ENCODE measurements around the gene MAGEE1. TPM values are rescaled to one million over a fixed set of nuclear protein-coding genes. Genes with fewer than 3 reads are reported as not detected.

Gene MAGEE1, protein sequence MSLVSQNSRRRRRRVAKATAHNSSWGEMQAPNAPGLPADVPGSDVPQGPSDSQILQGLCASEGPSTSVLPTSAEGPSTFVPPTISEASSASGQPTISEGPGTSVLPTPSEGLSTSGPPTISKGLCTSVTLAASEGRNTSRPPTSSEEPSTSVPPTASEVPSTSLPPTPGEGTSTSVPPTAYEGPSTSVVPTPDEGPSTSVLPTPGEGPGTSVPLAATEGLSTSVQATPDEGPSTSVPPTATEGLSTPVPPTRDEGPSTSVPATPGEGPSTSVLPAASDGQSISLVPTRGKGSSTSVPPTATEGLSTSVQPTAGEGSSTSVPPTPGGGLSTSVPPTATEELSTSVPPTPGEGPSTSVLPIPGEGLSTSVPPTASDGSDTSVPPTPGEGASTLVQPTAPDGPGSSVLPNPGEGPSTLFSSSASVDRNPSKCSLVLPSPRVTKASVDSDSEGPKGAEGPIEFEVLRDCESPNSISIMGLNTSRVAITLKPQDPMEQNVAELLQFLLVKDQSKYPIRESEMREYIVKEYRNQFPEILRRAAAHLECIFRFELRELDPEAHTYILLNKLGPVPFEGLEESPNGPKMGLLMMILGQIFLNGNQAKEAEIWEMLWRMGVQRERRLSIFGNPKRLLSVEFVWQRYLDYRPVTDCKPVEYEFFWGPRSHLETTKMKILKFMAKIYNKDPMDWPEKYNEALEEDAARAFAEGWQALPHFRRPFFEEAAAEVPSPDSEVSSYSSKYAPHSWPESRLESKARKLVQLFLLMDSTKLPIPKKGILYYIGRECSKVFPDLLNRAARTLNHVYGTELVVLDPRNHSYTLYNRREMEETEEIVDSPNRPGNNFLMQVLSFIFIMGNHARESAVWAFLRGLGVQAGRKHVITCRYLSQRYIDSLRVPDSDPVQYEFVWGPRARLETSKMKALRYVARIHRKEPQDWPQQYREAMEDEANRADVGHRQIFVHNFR
- 0.86 TPM for polyA plus RNA-seq (2012; ENCODE audit: insufficient read depth, insufficient read length, low read depth)

DNA sequence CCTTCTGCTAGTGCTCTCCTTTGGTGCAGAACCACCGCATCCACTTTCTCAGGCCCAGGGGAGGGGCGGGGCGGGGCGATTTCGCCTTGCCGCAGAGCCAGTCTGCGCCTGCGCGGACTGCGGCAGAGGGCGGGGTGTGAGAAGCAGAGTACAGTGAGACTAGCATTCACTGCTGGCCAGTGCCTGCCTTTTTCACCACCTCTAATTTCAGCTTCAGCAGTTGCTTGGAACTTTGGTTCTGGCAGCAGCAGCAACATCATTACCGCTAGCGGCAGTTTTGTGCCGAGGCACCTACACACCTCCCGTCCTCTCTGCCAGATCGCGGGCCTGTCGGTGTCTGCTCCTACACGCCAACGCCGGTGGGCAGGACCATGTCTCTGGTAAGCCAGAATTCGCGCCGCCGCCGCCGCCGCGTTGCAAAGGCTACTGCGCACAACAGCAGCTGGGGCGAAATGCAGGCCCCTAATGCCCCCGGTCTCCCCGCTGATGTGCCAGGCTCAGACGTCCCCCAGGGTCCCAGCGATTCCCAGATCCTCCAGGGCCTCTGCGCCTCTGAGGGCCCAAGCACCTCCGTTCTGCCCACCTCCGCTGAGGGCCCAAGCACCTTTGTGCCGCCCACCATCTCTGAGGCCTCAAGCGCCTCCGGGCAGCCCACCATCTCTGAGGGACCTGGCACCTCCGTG, at the start of gene MAGEE1:
TSS of gene MAGEE1 (plus strand) at position 151 of the 683 bp plus-strand sequence. CDS start at position 372, 221 bp downstream.
- Histone ChIP-seq H3K4me1 (no peaks in the 10 kb centered on the region), H3K9me3 (no peaks in the 10 kb centered on the region), H3K36me3 (no peaks in the 10 kb centered on the region), H3K27me3 (no peaks in the 10 kb centered on the region), H3K4me3 (ENCODE audit: low read depth, low read length) (peak within 1 kb of the TSS; percentile 65)
- DNase-seq: peak; percentile 74
- TF ChIP-seq, protein P1, sequence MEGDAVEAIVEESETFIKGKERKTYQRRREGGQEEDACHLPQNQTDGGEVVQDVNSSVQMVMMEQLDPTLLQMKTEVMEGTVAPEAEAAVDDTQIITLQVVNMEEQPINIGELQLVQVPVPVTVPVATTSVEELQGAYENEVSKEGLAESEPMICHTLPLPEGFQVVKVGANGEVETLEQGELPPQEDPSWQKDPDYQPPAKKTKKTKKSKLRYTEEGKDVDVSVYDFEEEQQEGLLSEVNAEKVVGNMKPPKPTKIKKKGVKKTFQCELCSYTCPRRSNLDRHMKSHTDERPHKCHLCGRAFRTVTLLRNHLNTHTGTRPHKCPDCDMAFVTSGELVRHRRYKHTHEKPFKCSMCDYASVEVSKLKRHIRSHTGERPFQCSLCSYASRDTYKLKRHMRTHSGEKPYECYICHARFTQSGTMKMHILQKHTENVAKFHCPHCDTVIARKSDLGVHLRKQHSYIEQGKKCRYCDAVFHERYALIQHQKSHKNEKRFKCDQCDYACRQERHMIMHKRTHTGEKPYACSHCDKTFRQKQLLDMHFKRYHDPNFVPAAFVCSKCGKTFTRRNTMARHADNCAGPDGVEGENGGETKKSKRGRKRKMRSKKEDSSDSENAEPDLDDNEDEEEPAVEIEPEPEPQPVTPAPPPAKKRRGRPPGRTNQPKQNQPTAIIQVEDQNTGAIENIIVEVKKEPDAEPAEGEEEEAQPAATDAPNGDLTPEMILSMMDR (IDR thresholded peaks at IDR 0.05; ENCODE audit: low read depth, low read length): no peak

DNA sequence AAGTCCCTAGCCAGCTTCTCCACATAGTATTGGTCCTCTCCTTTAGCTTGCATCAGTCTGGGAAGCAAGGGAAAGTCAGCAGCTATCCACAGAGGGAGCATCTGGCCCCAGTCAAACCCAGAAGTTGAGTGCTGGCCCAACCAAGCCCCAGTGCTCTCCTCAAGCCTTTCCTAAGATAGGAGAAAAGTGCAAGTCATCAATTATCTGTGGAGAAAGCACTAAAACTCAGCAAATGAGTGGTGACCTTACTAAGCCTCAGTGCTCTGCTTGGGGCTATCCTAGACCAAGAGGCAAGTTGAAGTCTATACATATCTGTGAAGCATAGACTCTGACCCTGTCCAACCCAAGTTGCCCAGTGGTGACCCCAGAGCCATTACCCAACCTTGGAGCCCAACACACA, 28.5 kb upstream of the MAGEE1 start:
- DNase-seq: no peak
- H3K9me3 ChIP-seq: no peaks in the 10 kb centered on the region
- H3K27me3 ChIP-seq: no peaks in the 10 kb centered on the region
- H3K36me3 ChIP-seq: no peaks in the 10 kb centered on the region
- TF ChIP-seq, protein P1 (IDR thresholded peaks at IDR 0.05; ENCODE audit: low read depth, low read length): no peak
- no peak overlapping the region for H3K4me3 ChIP-seq (ENCODE audit: low read depth, low read length)
- H3K4me1 ChIP-seq: no peaks in the 10 kb centered on the region

DNA sequence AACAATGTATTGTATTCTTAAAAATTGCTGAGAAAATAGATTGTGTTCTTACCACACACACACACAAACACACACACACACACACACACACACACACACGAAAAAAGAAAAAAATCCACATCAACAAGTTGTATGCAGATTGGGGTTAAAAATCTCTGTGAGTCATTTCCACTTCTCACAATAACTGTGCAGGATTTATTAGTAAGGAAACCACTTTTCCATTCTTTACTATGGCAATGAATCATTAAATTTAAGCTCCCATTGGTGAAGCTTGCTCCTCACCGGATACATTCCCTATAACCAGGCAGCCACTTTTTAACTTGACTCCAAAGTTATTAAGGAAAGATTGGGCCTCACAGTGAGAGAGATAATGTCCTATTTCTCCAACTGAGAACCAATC, 19.7 kb upstream of the MAGEE1 start:
- H3K27me3 ChIP-seq: no peaks in the 10 kb centered on the region
- H3K9me3 ChIP-seq: no peaks in the 10 kb centered on the region
- no peak for DNase-seq
- TF ChIP-seq, protein P1 (IDR thresholded peaks at IDR 0.05; ENCODE audit: low read depth, low read length): no peak
- H3K36me3 ChIP-seq: no peaks in the 10 kb centered on the region
- no peak overlapping the region for H3K4me3 ChIP-seq (ENCODE audit: low read depth, low read length)
- H3K4me1 ChIP-seq: no peaks in the 10 kb centered on the region

DNA sequence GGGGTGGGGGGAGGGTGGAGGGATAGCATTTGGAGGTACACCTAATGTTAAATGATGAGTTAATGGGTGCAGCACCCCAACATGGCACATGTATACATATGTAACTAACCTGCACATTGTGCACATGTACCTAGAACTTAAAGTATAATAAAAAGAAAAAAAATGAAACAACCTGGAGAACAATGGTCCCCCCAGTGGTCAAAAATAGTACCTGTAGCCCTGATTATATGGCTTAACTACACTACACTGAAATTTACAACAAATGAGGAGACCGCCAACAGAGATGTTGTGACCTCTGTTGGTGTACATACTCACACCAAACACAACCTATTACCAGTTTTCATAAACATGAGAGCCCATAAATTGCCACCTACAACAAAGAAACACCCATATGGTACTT, 7.3 kb upstream of the MAGEE1 start:
- TF ChIP-seq, protein P1 (IDR thresholded peaks at IDR 0.05; ENCODE audit: low read depth, low read length): no peak
- H3K27me3 ChIP-seq: no peaks in the 10 kb centered on the region
- H3K4me1 ChIP-seq: no peaks in the 10 kb centered on the region
- no peak overlapping the region for H3K4me3 ChIP-seq (ENCODE audit: low read depth, low read length)
- H3K9me3 ChIP-seq: no peaks in the 10 kb centered on the region
- no peak for DNase-seq
- no peaks in the 10 kb centered on the region for H3K36me3 ChIP-seq

DNA sequence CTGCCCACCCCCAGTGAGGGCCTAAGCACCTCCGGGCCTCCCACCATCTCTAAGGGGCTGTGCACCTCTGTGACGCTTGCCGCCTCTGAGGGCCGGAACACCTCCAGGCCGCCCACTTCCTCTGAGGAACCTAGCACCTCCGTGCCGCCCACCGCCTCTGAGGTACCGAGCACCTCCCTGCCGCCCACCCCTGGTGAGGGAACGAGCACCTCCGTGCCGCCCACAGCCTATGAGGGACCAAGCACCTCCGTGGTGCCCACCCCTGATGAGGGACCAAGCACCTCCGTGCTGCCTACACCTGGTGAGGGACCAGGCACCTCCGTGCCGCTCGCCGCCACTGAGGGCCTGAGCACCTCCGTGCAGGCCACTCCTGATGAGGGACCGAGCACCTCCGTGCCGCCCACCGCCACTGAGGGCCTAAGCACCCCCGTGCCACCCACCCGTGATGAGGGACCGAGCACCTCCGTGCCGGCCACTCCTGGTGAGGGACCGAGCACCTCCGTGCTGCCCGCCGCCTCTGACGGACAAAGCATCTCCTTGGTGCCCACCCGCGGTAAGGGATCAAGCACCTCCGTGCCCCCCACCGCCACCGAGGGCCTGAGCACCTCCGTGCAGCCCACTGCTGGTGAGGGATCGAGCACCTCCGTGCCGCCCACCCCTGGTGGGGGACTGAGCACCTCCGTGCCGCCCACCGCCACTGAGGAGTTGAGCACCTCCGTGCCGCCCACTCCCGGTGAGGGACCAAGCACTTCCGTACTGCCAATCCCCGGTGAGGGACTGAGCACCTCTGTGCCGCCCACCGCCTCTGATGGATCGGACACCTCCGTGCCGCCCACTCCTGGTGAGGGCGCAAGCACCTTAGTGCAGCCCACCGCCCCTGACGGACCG, 977 bp downstream of the MAGEE1 start:
- peak; percentile 3 for DNase-seq
- Histone ChIP-seq H3K36me3 (no peaks in the 10 kb centered on the region), H3K9me3 (no peaks in the 10 kb centered on the region), H3K4me1 (no peaks in the 10 kb centered on the region), H3K27me3 (no peaks in the 10 kb centered on the region), H3K4me3 (ENCODE audit: low read depth, low read length) (peak overlapping the region; percentile 65)
- TF ChIP-seq, protein P1 (IDR thresholded peaks at IDR 0.05; ENCODE audit: low read depth, low read length): no peak
